Mucosa of descending colon (tissue), 3 donors: ENCODE results near the gene FLT4. TPM values are rescaled to one million over a fixed set of nuclear protein-coding genes. Genes with fewer than 3 reads are reported as not detected.

ENCODE experiments used
- ATAC-seq: fragments of 200-7000 bp; cut with Tn5 transposase; one replicate; pipeline ENCODE4 v1.9.1; 2020; ENCODE audit warnings: mild to moderate bottlenecking, moderate library complexity
- DNase-seq, 3 donors: peaks; one replicate each; pipeline ENCODE4 v3.0.0-alpha.2; 2020
- H3K36me3 ChIP-seq: fragments of 200-600 bp; one replicate; pipeline ENCODE4 v1.8.0; 2021; ENCODE audit warnings: low read depth, mild to moderate bottlenecking
- H3K4me1 ChIP-seq: fragments of 200-600 bp; one replicate; pipeline ENCODE4 v1.8.0; 2021; ENCODE audit warnings: low read depth, mild to moderate bottlenecking
- H3K4me3 ChIP-seq: fragments of 200-600 bp; one replicate; pipeline ENCODE4 v1.8.0; 2021; ENCODE audit warnings: mild to moderate bottlenecking
- H3K9me3 ChIP-seq: fragments of 200-600 bp; one replicate; pipeline ENCODE4 v1.8.0; 2021; ENCODE audit warnings: mild to moderate bottlenecking
- CTCF ChIP-seq: fragments of 200-600 bp; IDR thresholded peaks from one replicate; pipeline ENCODE4 v1.8.0; 2022; ENCODE audit warnings: antibody characterized with exemption, mild to moderate bottlenecking
- intact Hi-C, 2 donors: fragments of 100-400 bp; cut with DNase I in 1 of 2; cut with micrococcal nuclease in 1 of 2; formaldehyde crosslinking; loops; one replicate each; pipeline versions ENCODE4 v1.11.0 to v1.11.1; 2022; cut with DNase I, micrococcal nuclease
- total RNA-seq, 3 donors: library from RNA; stranded (reverse); fragmentation: NEBNext Ultra II Directional in 2 of 3; extraction: Animal tissue kit (Norgen Biotek cat#: 25700) in 2 of 3; gene quantifications; one replicate each; pipeline versions ENCODE4 v1.2.1 to v1.2.4, GENCODE V29; 2021 to 2023
- donor health status: DM: no; HTN: no; CAD: no; lungs with moderate emphysema.
- donor health status: DM: no; HTN: no; CAD: no.
- donor health status: DM: no; HTN: yes; CAD: no.

Gene FLT4
- total RNA-seq, 3 donors from 2014 or later = 2.8 to 9.7 (median 6.0) TPM

- DNase-seq = no peak
- no peak for ATAC-seq
- intact Hi-C loops = no loop called here
- H3K4me1 ChIP-seq = peaks cover 8% of the 10 kb centered on the region
- TF ChIP-seq CTCF = no peak
- H3K36me3 ChIP-seq = no peaks in the 10 kb centered on the region
- H3K9me3 ChIP-seq = no peaks in the 10 kb centered on the region
- no peak overlapping the region for H3K4me3 ChIP-seq
These were observed 4.6 kb downstream of the FLT4 start for GRCh38 chr5:180644825-180645273.

- no peak for ATAC-seq
- Histone ChIP-seq H3K4me3 (no peak overlapping the region), H3K36me3 (no peaks in the 10 kb centered on the region), H3K4me1 (peaks cover 5% of the 10 kb centered on the region), H3K9me3 (no peaks in the 10 kb centered on the region)
- DNase-seq = no peak
- TF ChIP-seq CTCF = no peak
- intact Hi-C loops = no loop called here
These were observed 5.1 kb downstream of the FLT4 start for GRCh38 chr5:180644129-180644824.

- DNase-seq (no peak), ATAC-seq (no peak)
- TF ChIP-seq CTCF = no peak
These were observed 6.1 kb downstream of the FLT4 start for GRCh38 chr5:180643191-180643851.

GRCh38 chr5:180642779-180643178 is 6.6 kb downstream of the FLT4 start:
- Histone ChIP-seq H3K36me3 (no peaks in the 10 kb centered on the region), H3K9me3 (no peaks in the 10 kb centered on the region), H3K4me1 (no peaks in the 10 kb centered on the region), H3K4me3 (no peak overlapping the region)
- no peak for TF ChIP-seq CTCF
- intact Hi-C loops = no loop called here
- no peak for ATAC-seq
- no peak for DNase-seq

More at GRCh38 chr5:180643191-180643851, 6.1 kb downstream of the FLT4 start:
- Histone ChIP-seq H3K4me1 (no peaks in the 10 kb centered on the region), H3K4me3 (no peak overlapping the region), H3K36me3 (no peaks in the 10 kb centered on the region), H3K9me3 (no peaks in the 10 kb centered on the region)
- intact Hi-C loops = no loop called here

GRCh38 chr5:180642181-180642775 is 7.1 kb downstream of the FLT4 start:
- no peak overlapping the region for H3K4me3 ChIP-seq
- no peak for TF ChIP-seq CTCF
- DNase-seq = no peak
- no peak for ATAC-seq
- intact Hi-C loops = no loop called here
- no peaks in the 10 kb centered on the region for H3K9me3 ChIP-seq
- H3K4me1 ChIP-seq = no peaks in the 10 kb centered on the region
- H3K36me3 ChIP-seq = no peaks in the 10 kb centered on the region
